GM18505 (cell line): Measurements from ENCODE around the gene RXRG.

Source experiments
- ATAC-seq: cut with Tn5 transposase; IDR thresholded peaks from one replicate; pipeline ENCODE4 v1.9.1; 2021; ENCODE audit not compliant: unreplicated experiment
- POLR2A ChIP-seq: IDR thresholded peaks from 4 replicates; pipeline ENCODE4 v1.6.1; 2011; ENCODE audit warnings: borderline replicate concordance; ENCODE audit not compliant: insufficient read depth, insufficient read length; ENCODE audit errors: extremely low read depth

Gene RXRG

DNA sequence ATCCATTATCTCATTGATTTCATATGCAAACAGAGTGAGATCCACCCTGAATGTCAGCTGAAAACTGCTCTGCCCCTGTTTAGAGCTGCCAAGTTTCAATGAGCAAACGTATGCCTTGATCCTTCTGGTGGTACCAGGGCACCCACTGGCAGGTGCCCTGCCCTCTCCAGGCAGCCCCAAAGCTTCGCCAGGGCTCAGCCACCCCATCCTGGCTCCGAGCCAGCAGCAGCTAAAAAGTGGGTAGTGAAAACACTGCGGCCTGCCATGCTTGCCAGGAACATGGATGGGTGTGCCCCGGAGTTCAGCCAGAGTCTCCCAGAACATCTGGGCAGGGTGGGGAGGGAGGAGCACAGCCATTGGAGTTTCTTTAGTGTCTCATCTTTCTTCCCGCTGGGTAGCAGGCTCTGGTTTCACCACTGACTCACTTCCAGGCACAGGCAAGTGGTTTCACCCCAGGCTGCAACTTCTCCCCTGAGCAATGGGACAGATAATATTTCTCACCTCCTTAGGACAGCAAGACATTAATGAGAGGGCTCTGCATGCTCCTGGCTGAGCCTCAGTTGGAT lies 80.3 kb downstream of the RXRG start:
- no peak for TF ChIP-seq POLR2A
- ATAC-seq = no peak

DNA sequence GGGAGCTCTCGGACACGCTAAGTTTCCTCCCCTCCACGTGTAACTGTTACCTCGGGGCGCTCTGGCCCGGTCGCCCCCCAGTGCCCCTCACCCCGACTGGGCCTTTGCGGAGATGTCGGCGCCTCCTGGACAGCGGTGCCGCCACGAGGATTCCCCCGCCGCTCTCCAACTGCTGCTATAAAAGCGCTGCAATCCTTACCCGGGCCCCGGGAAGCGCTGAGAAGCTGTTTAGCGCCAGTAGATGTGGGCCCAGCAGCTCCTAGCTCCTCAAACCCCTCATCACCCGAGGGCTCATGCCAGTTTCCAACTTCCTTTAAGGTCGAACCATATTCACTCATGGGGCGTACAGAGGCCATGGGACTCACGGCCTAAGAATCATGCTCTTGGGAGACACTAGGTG lies 88.0 kb downstream of the RXRG start:
- no peak for TF ChIP-seq POLR2A
- ATAC-seq = no peak

DNA sequence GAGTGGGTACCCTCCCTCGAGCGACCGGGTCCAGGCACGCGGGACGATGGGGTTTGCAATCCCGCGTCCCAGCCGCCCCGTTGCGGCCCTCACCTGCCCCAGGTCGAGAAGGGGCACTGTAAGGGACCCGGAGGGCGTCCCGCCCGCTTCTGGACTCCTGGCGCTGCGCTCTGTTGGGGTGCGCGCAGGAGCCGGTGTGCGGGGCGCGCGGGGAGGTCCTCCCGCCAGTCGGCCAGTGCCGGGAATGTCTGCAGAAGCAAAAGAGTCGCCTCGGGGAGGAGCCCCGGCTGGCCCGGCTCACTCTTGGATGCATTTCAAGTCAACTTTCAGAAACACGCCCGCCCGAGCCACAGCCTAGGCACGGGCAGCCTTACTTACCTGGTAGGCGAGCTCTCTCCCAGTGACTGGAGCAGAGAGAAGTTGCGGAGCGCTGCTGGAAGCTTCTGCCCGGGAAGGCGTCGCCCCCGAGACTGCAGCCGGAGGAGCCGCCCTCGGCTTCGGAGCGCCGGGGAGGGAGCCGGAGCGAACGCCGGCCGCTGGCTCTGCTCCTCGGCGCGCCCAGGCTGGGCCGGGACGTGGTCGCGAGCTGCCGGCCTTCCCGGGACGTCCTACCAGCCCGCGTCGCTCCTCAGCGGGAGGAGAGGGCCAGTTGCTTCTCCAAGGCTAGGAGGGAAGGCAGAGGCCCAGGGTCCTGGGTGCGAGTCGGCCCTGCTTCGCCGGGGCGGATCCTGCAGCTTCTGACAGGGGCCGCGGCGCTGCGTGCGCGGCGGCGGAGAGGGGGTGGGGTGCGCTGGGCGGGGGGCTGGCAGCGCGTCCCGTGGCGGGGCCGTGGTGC lies 88.7 kb downstream of the RXRG start, which contains the start of gene LMX1A:
TSS of gene LMX1A (minus strand) at position 739 of the 835 bp plus-strand sequence. CDS start 1,156 bp downstream, outside the sequence.
- TF ChIP-seq POLR2A = no peak
- ATAC-seq = no peak

DNA sequence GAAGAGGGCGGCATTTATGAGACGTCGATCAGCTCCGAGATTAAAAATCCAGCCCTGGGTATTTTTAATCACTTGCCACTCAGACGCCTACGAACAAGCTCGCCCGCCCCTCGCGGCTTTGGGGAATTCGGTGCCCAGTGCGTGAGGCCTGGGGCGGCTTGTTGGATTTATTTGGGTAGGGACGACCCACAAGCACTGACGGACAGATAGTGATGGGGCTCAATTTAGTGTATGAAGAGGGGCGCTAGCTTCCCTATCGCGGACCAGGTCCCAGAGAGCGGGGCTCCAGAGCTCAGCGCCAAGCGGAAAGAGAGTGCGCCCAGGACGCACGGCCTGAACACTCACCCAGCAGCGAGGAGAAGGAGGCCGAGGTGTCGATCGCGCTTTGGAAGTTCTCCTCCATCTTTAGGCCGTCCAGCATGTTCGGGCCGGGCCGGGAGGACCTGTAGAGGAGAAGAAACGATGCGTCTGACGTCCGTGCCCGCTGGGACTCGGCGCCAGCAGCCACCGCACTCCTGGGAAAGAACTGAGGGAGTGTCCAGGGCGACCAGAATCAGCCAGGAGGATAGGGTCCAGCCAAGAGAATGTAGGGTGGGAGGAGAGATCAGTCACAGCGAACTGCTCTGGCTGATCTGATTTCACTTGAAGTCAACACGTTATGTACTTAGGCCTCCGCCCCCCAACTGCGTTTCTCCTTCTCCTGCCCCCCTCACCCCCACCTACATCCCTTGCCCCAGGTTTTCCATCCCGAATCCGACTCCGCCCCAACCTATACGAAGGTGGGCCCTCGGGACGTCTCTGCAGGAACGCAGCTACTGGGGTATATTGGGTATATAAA lies 89.6 kb downstream of the RXRG start:
- no peak for TF ChIP-seq POLR2A
- no peak for ATAC-seq

DNA sequence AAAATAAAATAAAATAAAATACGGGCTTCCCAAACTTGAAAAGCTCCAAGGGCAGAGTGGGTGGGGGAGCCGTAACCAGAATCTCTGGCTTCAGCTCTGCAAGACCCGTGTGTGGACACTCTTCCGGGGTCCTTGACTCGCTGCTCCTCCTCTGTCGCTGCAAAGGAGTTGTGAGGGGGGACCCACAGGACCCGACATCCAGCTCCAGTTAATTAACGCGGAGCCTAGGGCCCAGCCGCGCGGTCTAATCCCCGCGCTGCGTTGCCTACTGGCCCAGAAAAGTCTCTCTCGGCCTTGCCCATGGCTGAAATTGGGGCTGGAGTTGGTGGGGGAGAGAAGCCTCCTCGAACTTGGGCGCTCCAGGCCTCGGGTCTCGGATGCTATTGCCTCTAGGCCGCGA lies 90.2 kb downstream of the RXRG start:
- no peak for TF ChIP-seq POLR2A
- ATAC-seq = no peak

DNA sequence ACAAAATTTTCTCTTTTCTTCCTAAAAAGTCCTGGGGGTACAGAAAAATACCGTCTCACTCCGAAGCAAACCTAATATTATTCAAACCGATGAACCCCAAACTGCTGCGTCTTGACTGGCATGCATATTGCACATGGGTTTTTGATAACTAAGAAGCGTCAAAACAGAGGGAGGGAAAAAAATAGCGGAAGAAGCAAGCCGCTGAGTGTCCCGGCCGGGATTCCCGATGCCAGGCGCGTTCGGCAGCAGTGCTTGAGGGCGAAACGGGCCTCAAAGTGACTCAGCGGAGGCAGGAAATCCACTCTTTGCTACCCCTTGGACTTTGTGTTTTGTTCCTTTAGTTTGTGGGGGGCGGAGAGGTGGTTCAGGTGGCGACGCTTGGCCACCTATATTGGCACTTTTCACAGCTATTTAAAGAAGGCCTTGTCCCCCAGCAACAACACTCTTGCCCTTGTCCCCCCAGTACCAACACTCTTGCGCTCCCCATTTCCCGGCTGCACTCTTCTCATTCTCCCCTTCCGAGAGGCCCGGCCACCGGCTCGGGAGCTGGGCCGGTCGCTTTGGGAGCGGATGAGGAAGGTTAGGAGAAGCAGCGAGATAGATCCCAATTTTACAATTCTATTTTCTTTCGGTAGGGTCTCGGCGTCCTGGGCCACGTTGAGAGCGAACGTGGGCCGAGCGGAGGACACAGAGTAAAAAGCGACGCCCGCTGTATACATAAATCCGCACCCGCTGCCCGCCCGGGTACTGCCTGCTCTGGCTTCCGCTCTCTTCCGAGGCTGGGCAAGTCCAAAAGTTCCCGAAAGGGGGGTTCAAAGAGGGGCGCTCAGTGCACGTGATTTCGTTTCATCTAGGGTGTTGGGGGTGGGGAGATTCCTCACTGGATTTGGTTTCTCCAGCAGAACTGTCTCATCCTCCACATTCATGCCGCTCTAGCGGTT lies 90.9 kb downstream of the RXRG start:
- no peak for ATAC-seq
- no peak for TF ChIP-seq POLR2A

DNA sequence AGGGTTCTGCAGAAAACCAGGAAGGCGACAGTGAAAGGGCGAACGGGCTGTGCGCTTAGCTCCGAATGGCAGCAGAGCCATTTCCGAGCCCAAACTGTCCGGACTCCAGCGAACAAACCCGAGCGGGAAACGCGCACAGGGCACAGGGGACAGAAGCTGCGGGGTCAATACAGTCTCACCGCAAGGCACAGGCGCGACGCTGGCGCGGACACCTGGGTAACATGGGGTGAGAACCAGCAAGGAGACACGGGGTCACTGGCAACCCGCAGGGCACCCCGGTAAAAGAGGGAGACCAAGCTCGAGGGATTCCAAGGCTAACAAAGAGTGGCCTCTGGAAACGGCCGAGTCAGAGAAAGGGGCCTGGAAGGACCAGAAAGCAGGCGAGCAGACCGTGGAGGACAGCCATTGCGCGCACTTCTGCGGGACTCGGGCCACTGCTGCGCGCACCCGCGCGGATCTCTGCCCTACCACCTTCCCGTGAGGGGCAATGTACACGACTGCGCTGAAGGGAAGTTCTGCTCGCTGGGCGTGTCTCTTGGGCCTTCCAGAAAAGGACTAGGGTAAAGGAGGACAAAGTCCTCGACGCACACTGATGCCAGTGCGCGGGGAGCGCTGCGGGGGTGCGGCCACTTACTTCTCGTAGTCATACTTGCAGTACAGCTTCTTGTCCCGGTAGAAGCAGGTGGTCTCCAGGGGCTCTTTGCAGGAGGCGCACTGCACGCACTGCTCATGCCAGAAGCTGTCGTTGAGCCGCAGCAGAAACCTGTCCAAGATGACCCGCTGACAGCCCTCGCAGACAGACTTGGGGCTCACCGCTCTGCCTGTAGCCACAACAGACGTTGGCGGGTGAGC lies 92.3 kb downstream of the RXRG start:
- no peak for ATAC-seq
- TF ChIP-seq POLR2A = no peak

DNA sequence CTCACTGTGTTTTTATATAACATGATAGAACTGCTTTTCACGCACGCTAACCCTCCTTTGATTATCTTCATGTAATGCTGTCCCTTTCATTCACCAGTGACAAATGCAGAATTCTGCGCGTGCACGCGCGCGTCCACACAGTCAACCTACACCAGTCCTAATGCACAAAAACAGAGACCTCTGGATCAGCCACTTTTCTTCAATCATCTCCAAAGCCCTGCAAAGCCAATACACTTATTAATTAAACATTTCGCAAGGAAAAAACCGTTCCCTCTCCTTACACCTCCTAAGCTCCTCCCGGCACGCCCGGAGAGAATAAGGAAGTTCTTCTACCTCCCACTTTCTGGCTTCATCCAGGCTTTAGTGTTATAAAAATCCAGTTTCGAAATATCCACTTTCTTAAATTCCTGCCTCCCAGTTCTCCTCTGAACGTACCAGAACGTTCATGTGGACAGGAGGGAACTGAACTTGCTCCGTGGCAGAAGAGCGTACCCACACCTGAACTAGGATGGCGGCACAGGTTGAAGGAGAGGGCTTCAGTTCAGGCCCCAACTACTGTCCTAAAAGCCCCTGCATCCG lies 93.0 kb downstream of the RXRG start:
- no peak for TF ChIP-seq POLR2A
- ATAC-seq = no peak
